ENCODE results near the gene CACTIN.
"Not testable (repeated sequence)": the region's sequence is repeated elsewhere in the genome, so short reads cannot be mapped to it uniquely, and the experiment has no call there.

CACTIN gene

DNA sequence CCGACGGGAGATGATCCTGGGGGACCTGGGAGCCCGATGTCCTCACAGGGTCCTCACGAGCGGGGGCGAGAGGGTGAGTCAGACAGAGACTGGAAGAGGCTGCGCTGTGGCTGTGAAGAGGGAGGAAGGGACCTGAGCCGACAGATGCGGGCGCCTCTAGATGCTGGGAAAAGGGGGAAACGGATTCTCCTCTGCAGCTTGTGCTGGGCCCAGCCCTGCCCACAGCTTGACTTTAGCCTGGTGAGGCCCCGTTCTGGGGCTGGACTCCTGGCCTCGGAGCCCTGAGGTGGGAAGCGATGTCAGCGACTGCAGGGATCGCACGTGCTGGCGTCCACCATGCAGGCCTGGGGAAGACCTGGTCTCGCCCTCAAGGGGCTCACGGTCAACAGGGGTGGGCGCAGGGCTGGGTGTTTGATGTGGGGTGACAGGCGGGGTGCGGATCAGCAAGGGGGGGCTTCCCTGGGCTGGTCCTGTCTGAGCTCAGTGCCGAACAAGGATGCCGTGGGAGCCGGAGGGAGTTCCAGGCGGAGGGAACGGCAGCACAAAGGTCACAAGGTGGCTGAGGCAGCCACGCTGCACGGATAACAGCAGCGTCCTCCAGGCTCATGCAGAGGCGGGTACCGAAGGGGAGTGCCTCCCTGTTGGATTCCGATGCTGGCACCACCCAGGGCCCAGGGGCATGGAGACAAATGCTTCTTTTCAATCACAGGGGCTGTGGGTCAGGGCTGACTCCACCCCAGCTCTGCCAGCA, 41.9 kb upstream of the CACTIN start:
- Histone ChIP-seq H2BK5ac (ENCODE audit: low read depth, low read length, poor library complexity, severe bottlenecking) (no peak overlapping the region), H2AK5ac (ENCODE audit: low read length, severe bottlenecking) (peak overlapping the region; percentile 67), H2AFZ (ENCODE audit: low read depth, low read length) (no peak overlapping the region), H3K9ac (ENCODE audit: low read length) (peak overlapping the region; percentile 32), H3K14ac (ENCODE audit: low read length in 2 of 2) (peak overlapping the region in 1 of 2 experiments; percentile 35), H2BK15ac (ENCODE audit: low read depth, poor library complexity, severe bottlenecking) (no peak overlapping the region), H3K4me2 (ENCODE audit: low read length, poor library complexity, severe bottlenecking) (no peak overlapping the region), H3K79me1 (replicated peaks; ENCODE audit: low read length, poor library complexity, severe bottlenecking) (peaks cover 9% of the 10 kb centered on the region), H3K4ac (ENCODE audit: low read depth in 1 of 2, low read length in 2 of 2) (peak overlapping the region in 1 of 2 experiments; percentile 13), H3K36me3 (ENCODE audit: control insufficient read depth in 1 of 2, insufficient read depth in 2 of 2, low read depth in 1 of 2, low read length in 2 of 2) (peaks cover 18 to 69% of the 10 kb centered on the region in 2 experiments), H2BK12ac (ENCODE audit: low read length in 2 of 2) (peak overlapping the region; percentile 11 to 73), H4K91ac (ENCODE audit: low read length) (no peak overlapping the region), H3K9me3 (ENCODE audit: control insufficient read depth, low read length) (no peaks in the 10 kb centered on the region), H2BK120ac (ENCODE audit: low read depth, low read length) (no peak overlapping the region), H3K18ac (ENCODE audit: low read depth in 1 of 2, low read length in 2 of 2) (peak overlapping the region in 1 of 2 experiments; percentile 16), H3K23ac (ENCODE audit: low read length in 2 of 2) (no peak overlapping the region), H3K4me1 (ENCODE audit: control insufficient read depth, insufficient read depth, low read depth, low read length) (peaks cover 87% of the 10 kb centered on the region), H3K27me3 (ENCODE audit: control insufficient read depth in 1 of 2, insufficient read depth in 1 of 2, low read length in 2 of 2) (no peaks in the 10 kb centered on the region), H3K4me3 (ENCODE audit: insufficient read depth in 1 of 2, low read depth in 1 of 2, low read length in 2 of 2) (no peak overlapping the region), H4K8ac (ENCODE audit: low read length) (peak overlapping the region; percentile 16), H3K27ac (ENCODE audit: low read length, poor library complexity, severe bottlenecking) (peak overlapping the region; percentile 10)
- WGBS = 72% methylated on average over 33 of the region's 34 CpGs
- peak; percentile 55 for DNase-seq

GRCh38 chr19:3667766-3668165, 41.2 kb upstream of the CACTIN start:
- peaks cover 81% of the 10 kb centered on the region for H3K4me1 ChIP-seq (ENCODE audit: control insufficient read depth, insufficient read depth, low read depth, low read length)
- H4K8ac ChIP-seq (ENCODE audit: low read length) = no peak overlapping the region
- H2AK5ac ChIP-seq (ENCODE audit: low read length, severe bottlenecking) = peak overlapping the region; percentile 52
- no peak overlapping the region for H2BK5ac ChIP-seq (ENCODE audit: low read depth, low read length, poor library complexity, severe bottlenecking)
- 95% methylated on average over 15 of the region's 17 CpGs for WGBS
- H4K91ac ChIP-seq (ENCODE audit: low read length) = no peak overlapping the region
- no peak overlapping the region for H3K18ac ChIP-seq (ENCODE audit: low read depth in 1 of 2, low read length in 2 of 2)
- H3K79me1 ChIP-seq (replicated peaks; ENCODE audit: low read length, poor library complexity, severe bottlenecking) = peaks cover 8% of the 10 kb centered on the region
- no peaks in the 10 kb centered on the region for H3K9me3 ChIP-seq (ENCODE audit: control insufficient read depth, low read length)
- no peak for DNase-seq
- H2BK120ac ChIP-seq (ENCODE audit: low read depth, low read length) = no peak overlapping the region
- no peak overlapping the region for H3K4me3 ChIP-seq (ENCODE audit: insufficient read depth in 1 of 2, low read depth in 1 of 2, low read length in 2 of 2)
- H2BK12ac ChIP-seq (ENCODE audit: low read length in 2 of 2) = no peak overlapping the region
- no peaks in the 10 kb centered on the region for H3K27me3 ChIP-seq (ENCODE audit: control insufficient read depth in 1 of 2, insufficient read depth in 1 of 2, low read length in 2 of 2)
- no peak overlapping the region for H2AFZ ChIP-seq (ENCODE audit: low read depth, low read length)
- H3K14ac ChIP-seq (ENCODE audit: low read length in 2 of 2) = no peak overlapping the region
- no peak overlapping the region for H3K23ac ChIP-seq (ENCODE audit: low read length in 2 of 2)
- no peak overlapping the region for H3K4me2 ChIP-seq (ENCODE audit: low read length, poor library complexity, severe bottlenecking)
- peaks cover 25 to 70% of the 10 kb centered on the region in 2 experiments for H3K36me3 ChIP-seq (ENCODE audit: control insufficient read depth in 1 of 2, insufficient read depth in 2 of 2, low read depth in 1 of 2, low read length in 2 of 2)
- H3K9ac ChIP-seq (ENCODE audit: low read length) = no peak overlapping the region
- H3K27ac ChIP-seq (ENCODE audit: low read length, poor library complexity, severe bottlenecking) = no peak overlapping the region
- no peak overlapping the region for H2BK15ac ChIP-seq (ENCODE audit: low read depth, poor library complexity, severe bottlenecking)
- H3K4ac ChIP-seq (ENCODE audit: low read depth in 1 of 2, low read length in 2 of 2) = no peak overlapping the region

- H2BK5ac ChIP-seq (ENCODE audit: low read depth, low read length, poor library complexity, severe bottlenecking) = no peak overlapping the region
- H3K9ac ChIP-seq (ENCODE audit: low read length) = no peak overlapping the region
- no peak overlapping the region for H4K91ac ChIP-seq (ENCODE audit: low read length)
- no peak overlapping the region for H3K4ac ChIP-seq (ENCODE audit: low read depth in 1 of 2, low read length in 2 of 2)
- H2AK5ac ChIP-seq (ENCODE audit: low read length, severe bottlenecking) = peak overlapping the region; percentile 44
- peaks cover 27 to 76% of the 10 kb centered on the region in 2 experiments for H3K36me3 ChIP-seq (ENCODE audit: control insufficient read depth in 1 of 2, insufficient read depth in 2 of 2, low read depth in 1 of 2, low read length in 2 of 2)
- no peak overlapping the region for H3K27ac ChIP-seq (ENCODE audit: low read length, poor library complexity, severe bottlenecking)
- no peak overlapping the region for H2BK120ac ChIP-seq (ENCODE audit: low read depth, low read length)
- H3K4me2 ChIP-seq (ENCODE audit: low read length, poor library complexity, severe bottlenecking) = no peak overlapping the region
- no peaks in the 10 kb centered on the region for H3K27me3 ChIP-seq (ENCODE audit: control insufficient read depth in 1 of 2, insufficient read depth in 1 of 2, low read length in 2 of 2)
- H3K9me3 ChIP-seq (ENCODE audit: control insufficient read depth, low read length) = no peaks in the 10 kb centered on the region
- H3K14ac ChIP-seq (ENCODE audit: low read length in 2 of 2) = no peak overlapping the region
- no peak overlapping the region for H3K18ac ChIP-seq (ENCODE audit: low read depth in 1 of 2, low read length in 2 of 2)
- DNase-seq = no peak
- H3K79me1 ChIP-seq (replicated peaks; ENCODE audit: low read length, poor library complexity, severe bottlenecking) = peaks cover 8% of the 10 kb centered on the region
- no peak overlapping the region for H4K8ac ChIP-seq (ENCODE audit: low read length)
- H2AFZ ChIP-seq (ENCODE audit: low read depth, low read length) = no peak overlapping the region
- 90% methylated on average over 17 of the region's 18 CpGs for WGBS
- no peak overlapping the region for H3K4me3 ChIP-seq (ENCODE audit: insufficient read depth in 1 of 2, low read depth in 1 of 2, low read length in 2 of 2)
- H3K23ac ChIP-seq (ENCODE audit: low read length in 2 of 2) = no peak overlapping the region
- peaks cover 75% of the 10 kb centered on the region for H3K4me1 ChIP-seq (ENCODE audit: control insufficient read depth, insufficient read depth, low read depth, low read length)
- no peak overlapping the region for H2BK12ac ChIP-seq (ENCODE audit: low read length in 2 of 2)
- H2BK15ac ChIP-seq (ENCODE audit: low read depth, poor library complexity, severe bottlenecking) = no peak overlapping the region
Observed at GRCh38 chr19:3667037-3667638, 40.5 kb upstream of the CACTIN start.

GRCh38 chr19:3666545-3666856, 39.9 kb upstream of the CACTIN start:
- H3K27me3 ChIP-seq (ENCODE audit: control insufficient read depth in 1 of 2, insufficient read depth in 1 of 2, low read length in 2 of 2); H3K9ac ChIP-seq (ENCODE audit: low read length); H3K27ac ChIP-seq (ENCODE audit: low read length, poor library complexity, severe bottlenecking); H3K14ac ChIP-seq (ENCODE audit: low read length in 2 of 2); H3K4me2 ChIP-seq (ENCODE audit: low read length, poor library complexity, severe bottlenecking); H3K18ac ChIP-seq (ENCODE audit: low read depth in 1 of 2, low read length in 2 of 2); H2BK15ac ChIP-seq (ENCODE audit: low read depth, poor library complexity, severe bottlenecking); H3K4ac ChIP-seq (ENCODE audit: low read depth in 1 of 2, low read length in 2 of 2); H3K9me3 ChIP-seq (ENCODE audit: control insufficient read depth, low read length); H4K91ac ChIP-seq (ENCODE audit: low read length); H2BK12ac ChIP-seq (ENCODE audit: low read length in 2 of 2); H2BK120ac ChIP-seq (ENCODE audit: low read depth, low read length); H4K8ac ChIP-seq (ENCODE audit: low read length); H2AK5ac ChIP-seq (ENCODE audit: low read length, severe bottlenecking); H2BK5ac ChIP-seq (ENCODE audit: low read depth, low read length, poor library complexity, severe bottlenecking); H3K23ac ChIP-seq (ENCODE audit: low read length in 2 of 2); DNase-seq; H2AFZ ChIP-seq (ENCODE audit: low read depth, low read length); H3K4me3 ChIP-seq (ENCODE audit: insufficient read depth in 1 of 2, low read depth in 1 of 2, low read length in 2 of 2): not testable (repeated sequence)
- 95% methylated on average over 14 of the region's 14 CpGs for WGBS
- H3K79me1 ChIP-seq (replicated peaks; ENCODE audit: low read length, poor library complexity, severe bottlenecking) = peaks cover 14% of the 10 kb centered on the region
- peaks cover 69% of the 10 kb centered on the region for H3K4me1 ChIP-seq (ENCODE audit: control insufficient read depth, insufficient read depth, low read depth, low read length)
- peaks cover 32 to 82% of the 10 kb centered on the region in 2 experiments for H3K36me3 ChIP-seq (ENCODE audit: control insufficient read depth in 1 of 2, insufficient read depth in 2 of 2, low read depth in 1 of 2, low read length in 2 of 2)

Measured in mesenchymal stem cell (in vitro differentiated cells and primary cell).